ENCODE data around the gene ZMAT1.

- no peak for TF ChIP-seq POLR2A (IDR thresholded peaks at IDR 0.05)
- TF ChIP-seq, protein P1, sequence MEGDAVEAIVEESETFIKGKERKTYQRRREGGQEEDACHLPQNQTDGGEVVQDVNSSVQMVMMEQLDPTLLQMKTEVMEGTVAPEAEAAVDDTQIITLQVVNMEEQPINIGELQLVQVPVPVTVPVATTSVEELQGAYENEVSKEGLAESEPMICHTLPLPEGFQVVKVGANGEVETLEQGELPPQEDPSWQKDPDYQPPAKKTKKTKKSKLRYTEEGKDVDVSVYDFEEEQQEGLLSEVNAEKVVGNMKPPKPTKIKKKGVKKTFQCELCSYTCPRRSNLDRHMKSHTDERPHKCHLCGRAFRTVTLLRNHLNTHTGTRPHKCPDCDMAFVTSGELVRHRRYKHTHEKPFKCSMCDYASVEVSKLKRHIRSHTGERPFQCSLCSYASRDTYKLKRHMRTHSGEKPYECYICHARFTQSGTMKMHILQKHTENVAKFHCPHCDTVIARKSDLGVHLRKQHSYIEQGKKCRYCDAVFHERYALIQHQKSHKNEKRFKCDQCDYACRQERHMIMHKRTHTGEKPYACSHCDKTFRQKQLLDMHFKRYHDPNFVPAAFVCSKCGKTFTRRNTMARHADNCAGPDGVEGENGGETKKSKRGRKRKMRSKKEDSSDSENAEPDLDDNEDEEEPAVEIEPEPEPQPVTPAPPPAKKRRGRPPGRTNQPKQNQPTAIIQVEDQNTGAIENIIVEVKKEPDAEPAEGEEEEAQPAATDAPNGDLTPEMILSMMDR (IDR thresholded peaks at IDR 0.05), result no peak
- TF ChIP-seq POLR2AphosphoS5 (IDR thresholded peaks at IDR 0.05), result no peak
These were observed 383 bp upstream of the ZMAT1 start for GRCh38 chrX:101932249-101932570.
